ENCODE measurements around the gene SVOP.

DNA sequence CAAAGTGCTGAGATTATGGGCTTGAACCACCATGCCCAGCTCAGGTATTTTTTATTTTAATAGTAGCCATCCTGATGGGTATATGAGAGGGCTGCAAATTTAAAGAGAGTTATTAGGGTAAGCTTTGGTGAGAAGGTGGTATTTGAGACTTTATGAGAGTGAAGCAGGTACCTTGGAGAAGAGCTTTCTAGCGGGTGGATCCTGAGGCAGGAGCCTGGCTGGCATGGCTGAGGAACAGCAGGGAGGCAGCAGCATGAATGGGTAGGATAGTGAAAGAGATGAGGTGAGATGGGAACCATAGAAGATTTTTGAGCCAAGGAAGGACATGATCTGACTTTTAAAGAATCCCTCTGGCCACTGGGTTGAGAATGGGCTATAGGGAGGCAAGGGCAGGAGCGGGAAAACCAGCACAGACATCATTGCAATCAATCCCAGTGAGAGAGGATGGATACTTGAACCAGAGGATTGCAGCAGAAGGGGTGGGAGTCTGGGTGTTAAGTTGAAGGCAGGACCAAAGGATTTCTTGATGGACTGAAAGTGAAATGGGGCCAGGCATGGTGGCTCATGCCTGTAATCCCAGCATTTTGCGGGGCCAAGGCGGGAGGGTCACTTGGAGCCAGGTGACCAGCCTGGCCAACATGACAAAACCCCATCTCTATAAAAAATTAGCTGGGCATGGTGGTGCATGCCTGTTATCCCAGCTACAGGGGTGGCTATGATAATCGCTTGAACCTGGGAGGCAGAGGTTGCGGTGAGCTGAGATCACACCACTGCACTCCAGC is 5.7 kb downstream of the SVOP start:
- TF ChIP-seq, protein P1, sequence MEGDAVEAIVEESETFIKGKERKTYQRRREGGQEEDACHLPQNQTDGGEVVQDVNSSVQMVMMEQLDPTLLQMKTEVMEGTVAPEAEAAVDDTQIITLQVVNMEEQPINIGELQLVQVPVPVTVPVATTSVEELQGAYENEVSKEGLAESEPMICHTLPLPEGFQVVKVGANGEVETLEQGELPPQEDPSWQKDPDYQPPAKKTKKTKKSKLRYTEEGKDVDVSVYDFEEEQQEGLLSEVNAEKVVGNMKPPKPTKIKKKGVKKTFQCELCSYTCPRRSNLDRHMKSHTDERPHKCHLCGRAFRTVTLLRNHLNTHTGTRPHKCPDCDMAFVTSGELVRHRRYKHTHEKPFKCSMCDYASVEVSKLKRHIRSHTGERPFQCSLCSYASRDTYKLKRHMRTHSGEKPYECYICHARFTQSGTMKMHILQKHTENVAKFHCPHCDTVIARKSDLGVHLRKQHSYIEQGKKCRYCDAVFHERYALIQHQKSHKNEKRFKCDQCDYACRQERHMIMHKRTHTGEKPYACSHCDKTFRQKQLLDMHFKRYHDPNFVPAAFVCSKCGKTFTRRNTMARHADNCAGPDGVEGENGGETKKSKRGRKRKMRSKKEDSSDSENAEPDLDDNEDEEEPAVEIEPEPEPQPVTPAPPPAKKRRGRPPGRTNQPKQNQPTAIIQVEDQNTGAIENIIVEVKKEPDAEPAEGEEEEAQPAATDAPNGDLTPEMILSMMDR (IDR thresholded peaks at IDR 0.05; ENCODE audit: borderline replicate concordance, extremely low read depth, low read length, poor library complexity, severe bottlenecking) = no peak
- no peak for TF ChIP-seq EZH2 (IDR thresholded peaks at IDR 0.05; ENCODE audit: borderline replicate concordance, low read depth, low read length, severe bottlenecking)

Data from DND-41 (cell line).